GM18873 (cell line): Measurements from ENCODE around the gene TMEM31.

Experiments
- ATAC-seq: cut with Tn5 transposase; IDR thresholded peaks from one replicate; pipeline ENCODE4 v1.9.1; 2021; ENCODE audit warnings: mild to moderate bottlenecking, moderate library complexity, moderate number of reproducible peaks; ENCODE audit not compliant: unreplicated experiment, low FRiP score

The TMEM31 gene

GRCh38 chrX:103710609-103711008, at the start of gene TMEM31:
TMEM31 (plus strand) TSS chrX:103710909; CDS start chrX:103712259, 1,350 bp downstream.
- ATAC-seq, result no peak

GRCh38 chrX:103663981-103664762, 46.5 kb upstream of the TMEM31 start:
- no peak for ATAC-seq

GRCh38 chrX:103666202-103667107, 44.3 kb upstream of the TMEM31 start:
- no peak for ATAC-seq

GRCh38 chrX:103669745-103670144, 41.0 kb upstream of the TMEM31 start:
- no peak for ATAC-seq

GRCh38 chrX:103674531-103675454, 35.9 kb upstream of the TMEM31 start:
- ATAC-seq, result no peak

GRCh38 chrX:103678199-103678993, 32.3 kb upstream of the TMEM31 start:
- no peak for ATAC-seq

GRCh38 chrX:103681443-103681842, 29.3 kb upstream of the TMEM31 start:
- no peak for ATAC-seq

- no peak for ATAC-seq
These were observed 25.3 kb upstream of the TMEM31 start for GRCh38 chrX:103685396-103685795.

GRCh38 chrX:103686199-103687072, 24.3 kb upstream of the TMEM31 start, which contains the start of gene MORF4L2:
MORF4L2 (minus strand) TSS chrX:103686699; CDS start chrX:103677027, 9,672 bp downstream.
- peak; percentile 92 for ATAC-seq

GRCh38 chrX:103687073-103687695, 23.5 kb upstream of the TMEM31 start:
- ATAC-seq, result peak; percentile 38

GRCh38 chrX:103687696-103688201, 23.0 kb upstream of the TMEM31 start:
- no peak for ATAC-seq

GRCh38 chrX:103688946-103689345, 21.8 kb upstream of the TMEM31 start:
- no peak for ATAC-seq

GRCh38 chrX:103691059-103691458, 19.6 kb upstream of the TMEM31 start:
- no peak for ATAC-seq

GRCh38 chrX:103697687-103698086, 13.0 kb upstream of the TMEM31 start:
- ATAC-seq, result no peak

GRCh38 chrX:103699243-103699642, 11.5 kb upstream of the TMEM31 start:
- ATAC-seq, result no peak

GRCh38 chrX:103704863-103705262, 5.8 kb upstream of the TMEM31 start:
- ATAC-seq, result no peak

- ATAC-seq, result no peak
These were observed 6.3 kb downstream of the TMEM31 start for GRCh38 chrX:103716962-103717361.

- no peak for ATAC-seq
These were observed 7.4 kb downstream of the TMEM31 start for GRCh38 chrX:103718120-103718519.
